MM.1S (cell line): ENCODE data around the gene ZFHX3.

Experiments
- EZH2phosphoT487 ChIP-seq: fragments of 300-600 bp; sonication (generic); IDR thresholded peaks from 2 replicates; pipeline ENCODE4 v1.6.1; 2018; ENCODE audit warnings: antibody characterized with exemption, low read length
- TF ChIP-seq, protein P1 (sequence below): fragments of 300-600 bp; sonication (generic); IDR thresholded peaks from 2 replicates; pipeline ENCODE4 v1.5.1; 2016; ENCODE audit warnings: antibody characterized with exemption, low read length, mixed read lengths

DNA sequence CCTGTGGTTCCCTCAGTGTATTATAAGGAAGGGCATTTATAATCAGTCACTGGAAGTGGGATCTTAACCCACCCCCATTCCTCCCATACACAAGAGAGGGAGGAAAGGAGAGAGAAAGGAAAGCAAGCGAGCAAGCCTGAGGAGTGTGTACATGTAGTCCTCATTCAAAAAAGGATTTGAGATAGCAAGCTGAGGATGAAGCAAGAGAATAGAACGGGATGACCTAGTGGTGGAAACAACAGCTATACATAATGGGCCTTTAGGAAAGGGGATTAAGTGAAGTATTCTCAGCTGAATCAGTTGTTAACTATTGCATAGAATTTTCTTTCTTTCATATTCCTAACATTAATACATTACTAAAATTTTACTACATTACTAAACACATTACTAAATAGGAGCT is 281.4 kb downstream of the ZFHX3 start:
- TF ChIP-seq, protein P1, sequence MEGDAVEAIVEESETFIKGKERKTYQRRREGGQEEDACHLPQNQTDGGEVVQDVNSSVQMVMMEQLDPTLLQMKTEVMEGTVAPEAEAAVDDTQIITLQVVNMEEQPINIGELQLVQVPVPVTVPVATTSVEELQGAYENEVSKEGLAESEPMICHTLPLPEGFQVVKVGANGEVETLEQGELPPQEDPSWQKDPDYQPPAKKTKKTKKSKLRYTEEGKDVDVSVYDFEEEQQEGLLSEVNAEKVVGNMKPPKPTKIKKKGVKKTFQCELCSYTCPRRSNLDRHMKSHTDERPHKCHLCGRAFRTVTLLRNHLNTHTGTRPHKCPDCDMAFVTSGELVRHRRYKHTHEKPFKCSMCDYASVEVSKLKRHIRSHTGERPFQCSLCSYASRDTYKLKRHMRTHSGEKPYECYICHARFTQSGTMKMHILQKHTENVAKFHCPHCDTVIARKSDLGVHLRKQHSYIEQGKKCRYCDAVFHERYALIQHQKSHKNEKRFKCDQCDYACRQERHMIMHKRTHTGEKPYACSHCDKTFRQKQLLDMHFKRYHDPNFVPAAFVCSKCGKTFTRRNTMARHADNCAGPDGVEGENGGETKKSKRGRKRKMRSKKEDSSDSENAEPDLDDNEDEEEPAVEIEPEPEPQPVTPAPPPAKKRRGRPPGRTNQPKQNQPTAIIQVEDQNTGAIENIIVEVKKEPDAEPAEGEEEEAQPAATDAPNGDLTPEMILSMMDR = no peak
- no peak for TF ChIP-seq EZH2phosphoT487
